Activated naive CD4-positive, alpha-beta T cell treated with Interleukin-2 at 50 U/mL for 16 hours (primary cell): Measurements from ENCODE around the gene DDIT4.

Source experiments
- DNase-seq: peaks from one replicate; pipeline ENCODE4 v3.0.0-alpha.2; 2020

Gene DDIT4

GRCh38 chr10:72318418-72319262 is 44.9 kb downstream of the DDIT4 start:
- DNase-seq = no peak

GRCh38 chr10:72319416-72320254 is 45.9 kb downstream of the DDIT4 start:
- DNase-seq = peak; percentile 88

GRCh38 chr10:72320676-72321247 is 47.0 kb downstream of the DDIT4 start:
- DNase-seq = peak; percentile 71

GRCh38 chr10:72321248-72322029 is 47.7 kb downstream of the DDIT4 start:
- DNase-seq = no peak

GRCh38 chr10:72322030-72322279 is 48.2 kb downstream of the DDIT4 start:
- DNase-seq = no peak

GRCh38 chr10:72322280-72323058 is 48.7 kb downstream of the DDIT4 start:
- DNase-seq = peak; percentile 51

- no peak for DNase-seq
Observed at GRCh38 chr10:72323108-72323749, 49.5 kb downstream of the DDIT4 start.

- no peak for DNase-seq
Observed at GRCh38 chr10:72323771-72324191, 50.1 kb downstream of the DDIT4 start.
